A549 treated with CpdA at 1 μM for 4 hours (cell line): ENCODE measurements around the gene TAF1. TPM values are rescaled to one million over a fixed set of nuclear protein-coding genes. Genes with fewer than 3 reads are reported as not detected.

Experiments used
- total RNA-seq: library from RNA; stranded (reverse); fragments of 200-300 nt; extraction: Qiagen RNA extraction; gene quantifications from 5 replicates; pipeline ENCODE4 v1.2.3, GENCODE V29; 2022; ENCODE audit warnings: low read depth

TAF1 gene, protein sequence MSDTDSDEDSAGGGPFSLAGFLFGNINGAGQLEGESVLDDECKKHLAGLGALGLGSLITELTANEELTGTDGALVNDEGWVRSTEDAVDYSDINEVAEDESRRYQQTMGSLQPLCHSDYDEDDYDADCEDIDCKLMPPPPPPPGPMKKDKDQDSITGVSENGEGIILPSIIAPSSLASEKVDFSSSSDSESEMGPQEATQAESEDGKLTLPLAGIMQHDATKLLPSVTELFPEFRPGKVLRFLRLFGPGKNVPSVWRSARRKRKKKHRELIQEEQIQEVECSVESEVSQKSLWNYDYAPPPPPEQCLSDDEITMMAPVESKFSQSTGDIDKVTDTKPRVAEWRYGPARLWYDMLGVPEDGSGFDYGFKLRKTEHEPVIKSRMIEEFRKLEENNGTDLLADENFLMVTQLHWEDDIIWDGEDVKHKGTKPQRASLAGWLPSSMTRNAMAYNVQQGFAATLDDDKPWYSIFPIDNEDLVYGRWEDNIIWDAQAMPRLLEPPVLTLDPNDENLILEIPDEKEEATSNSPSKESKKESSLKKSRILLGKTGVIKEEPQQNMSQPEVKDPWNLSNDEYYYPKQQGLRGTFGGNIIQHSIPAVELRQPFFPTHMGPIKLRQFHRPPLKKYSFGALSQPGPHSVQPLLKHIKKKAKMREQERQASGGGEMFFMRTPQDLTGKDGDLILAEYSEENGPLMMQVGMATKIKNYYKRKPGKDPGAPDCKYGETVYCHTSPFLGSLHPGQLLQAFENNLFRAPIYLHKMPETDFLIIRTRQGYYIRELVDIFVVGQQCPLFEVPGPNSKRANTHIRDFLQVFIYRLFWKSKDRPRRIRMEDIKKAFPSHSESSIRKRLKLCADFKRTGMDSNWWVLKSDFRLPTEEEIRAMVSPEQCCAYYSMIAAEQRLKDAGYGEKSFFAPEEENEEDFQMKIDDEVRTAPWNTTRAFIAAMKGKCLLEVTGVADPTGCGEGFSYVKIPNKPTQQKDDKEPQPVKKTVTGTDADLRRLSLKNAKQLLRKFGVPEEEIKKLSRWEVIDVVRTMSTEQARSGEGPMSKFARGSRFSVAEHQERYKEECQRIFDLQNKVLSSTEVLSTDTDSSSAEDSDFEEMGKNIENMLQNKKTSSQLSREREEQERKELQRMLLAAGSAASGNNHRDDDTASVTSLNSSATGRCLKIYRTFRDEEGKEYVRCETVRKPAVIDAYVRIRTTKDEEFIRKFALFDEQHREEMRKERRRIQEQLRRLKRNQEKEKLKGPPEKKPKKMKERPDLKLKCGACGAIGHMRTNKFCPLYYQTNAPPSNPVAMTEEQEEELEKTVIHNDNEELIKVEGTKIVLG (N-terminal part only)
- 13.5 to 22.2 TPM (median 16.1 TPM) in 5 replicates for total RNA-seq

DNA sequence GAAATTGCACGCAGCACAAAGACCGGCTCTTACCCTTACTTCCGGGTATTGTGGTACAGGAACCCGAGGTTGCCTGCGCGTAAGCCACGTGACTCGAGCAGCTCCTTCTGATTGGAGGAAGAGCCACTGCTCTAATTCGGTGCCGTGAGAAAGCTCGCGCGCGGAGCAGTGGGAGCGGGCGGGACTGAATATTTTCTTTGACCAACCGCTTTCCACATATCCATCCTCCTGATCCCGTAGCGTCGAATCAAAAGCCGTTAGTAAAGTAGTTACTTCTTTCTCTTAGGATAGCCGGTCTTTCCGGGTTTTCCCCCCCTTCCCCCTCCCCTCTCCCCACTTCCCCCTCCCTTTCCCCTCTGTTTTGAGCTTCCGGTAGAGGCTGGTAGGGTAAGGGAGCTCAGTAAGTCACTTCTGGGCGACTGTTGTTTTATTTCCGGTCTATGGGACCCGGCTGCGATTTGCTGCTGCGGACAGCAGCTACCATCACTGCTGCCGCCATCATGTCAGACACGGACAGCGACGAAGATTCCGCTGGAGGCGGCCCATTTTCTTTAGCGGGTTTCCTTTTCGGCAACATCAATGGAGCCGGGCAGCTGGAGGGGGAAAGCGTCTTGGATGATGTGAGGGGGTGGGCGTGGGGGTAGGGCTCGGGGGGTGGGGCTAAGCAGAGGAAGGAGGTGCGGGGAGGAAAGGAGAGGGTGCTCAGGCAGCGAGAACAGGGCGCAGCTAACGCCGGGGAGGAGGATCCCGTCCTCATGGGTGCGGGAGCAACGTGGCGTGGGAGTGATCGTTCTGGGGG, at the start of gene TAF1:
TSS of gene TAF1 (plus strand) at position 483 of the 799 bp plus-strand sequence. CDS start at position 501, 18 bp downstream.

Other genes with a start within 250 kb of the TAF1 start
- 10.8 to 14.1 TPM (median 11.6 TPM) in 5 replicates for gene MED12, start 247.8 kb upstream of the TAF1 start, total RNA-seq
- 0.86 to 1.4 TPM (median 1.0 TPM) in 5 replicates for gene NLGN3, start 221.5 kb upstream of the TAF1 start, total RNA-seq
- 0.08 TPM in 3 of 5 replicates, not detected in the others for gene GJB1, start 143.1 kb upstream of the TAF1 start, total RNA-seq
- 10.9 to 14.2 TPM (median 12.7 TPM) in 5 replicates for gene ZMYM3, start 112.2 kb upstream of the TAF1 start, total RNA-seq
- 345 to 435 TPM (median 380 TPM) in 5 replicates for gene NONO, start 82.7 kb upstream of the TAF1 start, total RNA-seq
- gene ITGB1BP2, start 64.6 kb upstream of the TAF1 start, total RNA-seq = 0.87 to 1.2 TPM (median 1.0 TPM) in 5 replicates
- 30.9 to 51.6 TPM (median 35.7 TPM) in 5 replicates for gene OGT, start 166.7 kb downstream of the TAF1 start, total RNA-seq
- gene GCNA, start 212.1 kb downstream of the TAF1 start, total RNA-seq = 0.76 to 1.7 TPM (median 1.2 TPM) in 5 replicates